ENCODE measurements around the gene PRKACA.

PRKACA gene

DNA sequence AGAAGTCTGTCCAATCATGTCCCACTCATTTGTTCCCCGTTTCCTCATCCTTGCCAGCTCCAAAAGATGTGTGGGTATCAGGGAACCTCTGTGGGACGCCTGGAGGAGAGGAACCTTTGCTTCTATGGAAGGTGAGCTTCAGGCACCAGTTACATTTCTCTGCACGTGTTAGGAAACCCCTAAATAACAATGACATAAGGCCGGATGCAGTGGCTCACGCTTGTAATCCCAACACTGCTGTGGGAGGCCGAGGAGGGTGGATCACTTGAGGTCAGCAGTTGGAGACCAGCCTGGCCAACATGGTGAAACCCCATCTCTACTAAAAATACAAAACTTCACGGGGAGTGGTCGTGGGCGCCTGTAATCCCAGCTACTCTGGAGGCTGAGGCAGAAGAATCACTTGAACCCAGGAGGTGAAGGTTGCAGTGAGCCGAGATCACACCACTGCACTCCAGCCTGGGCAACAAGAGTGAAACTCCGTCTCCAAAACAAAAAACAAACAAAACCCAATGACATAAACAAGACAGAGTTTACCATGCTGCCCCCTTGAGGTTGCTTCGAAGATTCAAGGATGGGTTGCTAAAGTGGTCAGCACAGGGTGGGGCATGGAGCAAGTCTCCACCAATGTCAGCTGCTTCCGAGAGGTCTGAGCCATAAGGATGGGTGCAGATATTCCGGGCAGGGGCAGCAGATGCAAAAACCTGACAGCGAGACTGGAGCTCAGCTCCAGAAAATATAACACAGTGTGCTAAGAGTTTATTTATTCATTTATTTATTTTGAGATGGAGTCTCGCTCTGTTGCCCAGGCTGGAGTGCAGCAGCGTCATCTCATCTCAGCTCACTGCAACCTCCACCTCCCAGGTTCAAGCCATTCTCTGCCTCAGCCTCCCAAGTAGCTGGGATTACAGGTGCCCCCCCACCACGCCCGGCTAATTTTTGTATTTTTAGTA, 74.6 kb downstream of the PRKACA start:
- DNase-seq = peak in 1 of 2 experiments; percentile 19
